Measurements from ENCODE around the gene GAS2. TPM values are rescaled to one million over a fixed set of nuclear protein-coding genes. Genes with fewer than 3 reads are reported as not detected.

The GAS2 gene
- total RNA-seq (2022): 9.4 and 11.1 TPM in 2 replicates
- percentile 51 among the genes with signal in this experiment for Bru-seq, nascent RNA
- BruChase-seq, experiment 1, labeled RNA remaining after a 2-hour chase: percentile 54 among the genes with signal in this experiment
- BruChase-seq, experiment 2, labeled RNA remaining after a 6-hour chase: percentile 50 among the genes with signal in this experiment
- long read RNA-seq, partial matches to known transcripts: 7 of 9 reads
- long read RNA-seq, other reads (novel, unspliced or antisense): 0 of 9 reads

- H3K4me3 ChIP-seq (ENCODE audit: low read depth, low read length): peak within 1 kb of the TSS; percentile 63
- intact Hi-C loops (cut with micrococcal nuclease; ENCODE audit: unreplicated experiment): loop anchor here (1.0 to 5.0 kb wide), 4 partner anchors 32 to 334 kb away; partner anchors contain the start of gene FANCF
- H3K27me3 ChIP-seq (replicated peaks; ENCODE audit: control insufficient read depth, insufficient read depth, low read length): no peaks in the 10 kb centered on the region
- no peaks in the 10 kb centered on the region for H3K36me3 ChIP-seq (ENCODE audit: control insufficient read depth, insufficient read depth, low read length)
- H3K9me3 ChIP-seq: no peaks in the 10 kb centered on the region
- no peak for DNase-seq
- Mint-ChIP-seq H3K27me3 (ENCODE audit: insufficient read depth, unreplicated experiment) (no peaks in the 10 kb centered on the region), H3K4me1 (ENCODE audit: low read depth, unreplicated experiment) (peaks cover 12% of the 10 kb centered on the region), H3K9me3 (ENCODE audit: unreplicated experiment) (no peaks in the 10 kb centered on the region), H3K4me3 (ENCODE audit: unreplicated experiment) (peak within 1 kb of the TSS; percentile 87), H3K36me3 (ENCODE audit: insufficient read depth, unreplicated experiment) (no peaks in the 10 kb centered on the region), H3K27ac (ENCODE audit: unreplicated experiment) (peak within 1 kb of the TSS; percentile 58)
- BruUV-seq (replicated peaks): no TSS peak
- TF ChIP-seq CTCF (IDR thresholded peaks at IDR 0.05; ENCODE audit: insufficient read depth in 1 of 2, low read depth in 1 of 2, low read length in 1 of 2, severe bottlenecking in 1 of 2, unreplicated experiment in 1 of 2): no peak
- no peaks in the 10 kb centered on the region; the same call in 1 of the 2 replicates for H3K4me1 ChIP-seq
- ChIA-PET CTCF (no interaction called here), POLR2A (no interaction called here)
Observed at GRCh38 chr11:22666325-22666687, at the start of gene GAS2. TSS of gene GAS2 (plus strand) at chr11:22666611. CDS start at chr11:22674870, 8,259 bp downstream.

- DNase-seq: no peak
- H3K36me3 Mint-ChIP-seq (ENCODE audit: insufficient read depth, unreplicated experiment): no peaks in the 10 kb centered on the region
- TF ChIP-seq CTCF (IDR thresholded peaks at IDR 0.05; ENCODE audit: insufficient read depth in 1 of 2, low read depth in 1 of 2, low read length in 1 of 2, severe bottlenecking in 1 of 2, unreplicated experiment in 1 of 2): no peak
- H3K4me1 Mint-ChIP-seq (ENCODE audit: low read depth, unreplicated experiment): no peaks in the 10 kb centered on the region
- H3K27ac Mint-ChIP-seq (ENCODE audit: unreplicated experiment): no peak overlapping the region
- ChIA-PET POLR2A (no interaction called here), CTCF (no interaction called here)
- Histone ChIP-seq H3K36me3 (ENCODE audit: control insufficient read depth, insufficient read depth, low read length) (no peaks in the 10 kb centered on the region), H3K27me3 (replicated peaks; ENCODE audit: control insufficient read depth, insufficient read depth, low read length) (no peaks in the 10 kb centered on the region), H3K4me1 (no peaks in the 10 kb centered on the region), H3K9me3 (0 out of 2 replicates have a peak, but pooled peaks cover 3% of the 10 kb centered on the region), H3K4me3 (ENCODE audit: low read depth, low read length) (no peak overlapping the region)
- BruUV-seq (replicated peaks): no TSS peak
- no peaks in the 10 kb centered on the region for H3K9me3 Mint-ChIP-seq (ENCODE audit: unreplicated experiment)
- intact Hi-C loops (cut with micrococcal nuclease; ENCODE audit: unreplicated experiment): no loop called here
- no peaks in the 10 kb centered on the region for H3K27me3 Mint-ChIP-seq (ENCODE audit: insufficient read depth, unreplicated experiment)
- H3K4me3 Mint-ChIP-seq (ENCODE audit: unreplicated experiment): no peak overlapping the region
Observed at GRCh38 chr11:22617868-22618267, 48.5 kb upstream of the GAS2 start.

GRCh38 chr11:22624742-22625447 lies 41.5 kb upstream of the GAS2 start:
- H3K27ac Mint-ChIP-seq (ENCODE audit: unreplicated experiment): peak overlapping the region; percentile 99
- H3K9me3 Mint-ChIP-seq (ENCODE audit: unreplicated experiment): no peaks in the 10 kb centered on the region
- no TSS peak for BruUV-seq (replicated peaks)
- ChIA-PET CTCF (interaction anchor here (1.2 to 2.0 kb wide), 3 partner anchors 10 to 205 kb away, joined by 3 to 12 read pairs (median 5); partner anchors contain the start of gene SVIP), POLR2A (interaction anchor here (1.0 kb wide), 2 partner anchors 10 to 205 kb away, joined by 3 read pairs; partner anchors contain the start of gene SVIP)
- peak; percentile 32 to 75 for TF ChIP-seq CTCF (IDR thresholded peaks at IDR 0.05; ENCODE audit: insufficient read depth in 1 of 2, low read depth in 1 of 2, low read length in 1 of 2, severe bottlenecking in 1 of 2, unreplicated experiment in 1 of 2)
- DNase-seq: peak; percentile 84 to 85
- Histone ChIP-seq H3K36me3 (ENCODE audit: control insufficient read depth, insufficient read depth, low read length) (no peaks in the 10 kb centered on the region), H3K27me3 (replicated peaks; ENCODE audit: control insufficient read depth, insufficient read depth, low read length) (no peaks in the 10 kb centered on the region), H3K4me1 (peaks cover 7% of the 10 kb centered on the region; the same call in 1 of the 2 replicates), H3K9me3 (no peaks in the 10 kb centered on the region), H3K4me3 (ENCODE audit: low read depth, low read length) (peak overlapping the region; percentile 88)
- H3K27me3 Mint-ChIP-seq (ENCODE audit: insufficient read depth, unreplicated experiment): no peaks in the 10 kb centered on the region
- H3K4me1 Mint-ChIP-seq (ENCODE audit: low read depth, unreplicated experiment): no peaks in the 10 kb centered on the region
- H3K4me3 Mint-ChIP-seq (ENCODE audit: unreplicated experiment): peak overlapping the region; percentile 97
- peaks cover 16% of the 10 kb centered on the region for H3K36me3 Mint-ChIP-seq (ENCODE audit: insufficient read depth, unreplicated experiment)
- intact Hi-C loops (cut with micrococcal nuclease; ENCODE audit: unreplicated experiment): loop anchor here (1.0 to 2.0 kb wide), 4 partner anchors 10 to 204 kb away; partner anchors contain the start of genes GAS2 and SVIP

Data from Caco-2 (cell line).